Spleen (tissue), 11 donors: ENCODE results near the gene DNM3. TPM values are rescaled to one million over a fixed set of nuclear protein-coding genes. Genes with fewer than 3 reads are reported as not detected.

Source experiments
- DNase-seq: peaks from one replicate; pipeline ENCODE4 v3.0.0-alpha.2; 2020
- H3K27ac ChIP-seq, 8 donors: fragments of 200-600 bp; sonication (generic) in 7 of 8; 1 replicate in 4 of 8; 2 replicates in 4 of 8; pipeline versions ENCODE4 v1.5.0 to v1.8.0; 2016 to 2021; ENCODE audit warnings: inconsistent platforms in 4 of 8, mild to moderate bottlenecking in 4 of 8, moderate library complexity in 1 of 8
- H3K27me3 ChIP-seq, 7 donors: fragments of 200-600 bp; sonication (generic) in 6 of 7; replicated peaks in 1 of 7; 1 replicate in 4 of 7; 2 replicates in 3 of 7; pipeline versions ENCODE4 v1.5.0 to v1.8.0; 2016 to 2021; ENCODE audit warnings: inconsistent platforms in 3 of 7, mild to moderate bottlenecking in 1 of 7
- H3K36me3 ChIP-seq, 6 donors: fragments of 200-600 bp; sonication (generic) in 5 of 6; 1 replicate in 4 of 6; 2 replicates in 2 of 6; pipeline versions ENCODE4 v1.5.0 to v1.8.0; 2016 to 2021; ENCODE audit warnings: inconsistent platforms in 2 of 6
- H3K4me1 ChIP-seq, 6 donors: fragments of 200-600 bp; sonication (generic) in 5 of 6; 1 replicate in 3 of 6; 2 replicates in 3 of 6; pipeline versions ENCODE4 v1.5.0 to v1.8.0; 2016 to 2021; ENCODE audit warnings: inconsistent platforms in 3 of 6
- H3K4me3 ChIP-seq, 8 donors: fragments of 200-600 bp; sonication (generic) in 7 of 8; 1 replicate in 4 of 8; 2 replicates in 4 of 8; pipeline versions ENCODE4 v1.5.0 to v1.8.0; 2016 to 2021; ENCODE audit warnings: inconsistent platforms in 4 of 8, mild to moderate bottlenecking in 4 of 8, moderate library complexity in 2 of 8
- H3K9me3 ChIP-seq, 8 donors: fragments of 200-600 bp; sonication (generic) in 7 of 8; 1 replicate in 4 of 8; 2 replicates in 4 of 8; pipeline versions ENCODE4 v1.5.0 to v1.8.0; 2016 to 2021; ENCODE audit warnings: inconsistent platforms in 4 of 8
- CTCF ChIP-seq, 11 experiments: fragments of 200-600 bp in 7 of 11; fragments of 450-650 bp in 4 of 11; sonication (generic) in 4 of 11; IDR thresholded peaks in 8 of 11; conservative IDR thresholded peaks in 3 of 11; 1 replicate in 7 of 11; 2 replicates in 4 of 11; pipeline versions ENCODE4 v1.4.0 to v1.8.0; 2016 to 2021; ENCODE audit warnings: antibody characterized with exemption in 11 of 11, inconsistent platforms in 4 of 11, mild to moderate bottlenecking in 1 of 11
- POLR2A ChIP-seq, 3 donors: fragments of 450-650 bp; IDR thresholded peaks; one replicate each; pipeline ENCODE4 v1.5.1; 2017; ENCODE audit warnings: antibody characterized with exemption in 3 of 3, mild to moderate bottlenecking in 1 of 3
- POLR2AphosphoS5 ChIP-seq, 3 donors: sonication (generic); formaldehyde crosslinking; IDR thresholded peaks; one replicate each; pipeline ENCODE4 v1.5.1; 2017; ENCODE audit warnings: antibody characterized with exemption in 3 of 3
- WGBS, 5 donors: extraction: QIAGEN DNeasy Blood & Tissue Kit in 3 of 5; methylation state at CpG; one replicate each; pipeline versions ENCODE4 v1.1.5 to v1.1.7; 2013 to 2018; 5-methylcytosine and 5-hydroxymethylcytosine counted together
- intact Hi-C: fragments of 100-400 bp; cut with DNase I; formaldehyde crosslinking; loops from one replicate; pipeline ENCODE4 v1.15.0; 2023; ENCODE audit warnings: low total_unique reads
- polyA plus RNA-seq, 3 donors: library from polyadenylated mRNA; stranded (reverse); fragments of 200-250 nt; gene quantifications; one replicate each; pipeline ENCODE4 v1.2.1, GENCODE V29; 2013
- total RNA-seq, 7 donors: library from RNA; depleted of rRNA in 3 of 7; stranded (reverse); fragments of >200 nt in 3 of 7; fragmentation: NEBNext Ultra II Directional in 4 of 7; extraction: Animal tissue kit (Norgen Biotek cat#: 25700) in 4 of 7; gene quantifications; one replicate each; pipeline versions ENCODE4 v1.1.0 to v1.2.1, GENCODE V29; 2016 to 2021
- donor health status: healthy with polysubstance abuse.
- donor health status: DM: no; HTN: no; CAD: no; lungs with moderate emphysema.
- donor health status: DM: no; HTN: no; CAD: no.
- donor health status: Bipolar disorder and iron deficiency.
- donor health status: healthy.
- donor health status: DM: no; HTN: no; CAD: no.
- donor health status: DM: yes; HTN: yes; CAD: no.

Gene DNM3
- total and polyA plus RNA-seq, 10 donors, result 0.61 to 10.2 (median 4.9) TPM

- Histone ChIP-seq H3K36me3 (no peaks in the 10 kb centered on the region), H3K4me3 (no peak overlapping the region), H3K4me1 (peaks cover 0 to 14% (median 5%) of the 10 kb centered on the region in 6 donors), H3K27ac (no peak overlapping the region), H3K9me3 (no peaks in the 10 kb centered on the region), H3K27me3 (no peaks in the 10 kb centered on the region)
- TF ChIP-seq CTCF (IDR thresholded peaks at IDR 0.05 in 8 of 11, conservative IDR thresholded peaks at IDR 0.05 in 3 of 11), result no peak
- TF ChIP-seq POLR2AphosphoS5 (IDR thresholded peaks at IDR 0.05), result no peak
- TF ChIP-seq POLR2A (IDR thresholded peaks at IDR 0.05), result no peak
- WGBS, 5 donors, result 19 to 31% (median 28%) methylated on average over 3 of the region's 3 CpGs
- intact Hi-C loops, result no loop called here
- DNase-seq, result no peak
These were observed 27.0 kb downstream of the DNM3 start for GRCh38 chr1:171868217-171868803.

GRCh38 chr1:171869097-171869496 is 27.8 kb downstream of the DNM3 start:
- no peak for DNase-seq
- Histone ChIP-seq H3K4me3 (no peak overlapping the region), H3K9me3 (no peaks in the 10 kb centered on the region), H3K36me3 (no peaks in the 10 kb centered on the region), H3K4me1 (peaks cover 0 to 14% (median 5%) of the 10 kb centered on the region in 6 donors), H3K27me3 (no peaks in the 10 kb centered on the region), H3K27ac (no peak overlapping the region)
- no peak for TF ChIP-seq POLR2AphosphoS5 (IDR thresholded peaks at IDR 0.05)
- TF ChIP-seq POLR2A (IDR thresholded peaks at IDR 0.05), result no peak
- TF ChIP-seq CTCF (IDR thresholded peaks at IDR 0.05 in 8 of 11, conservative IDR thresholded peaks at IDR 0.05 in 3 of 11), result no peak
- intact Hi-C loops, result no loop called here

- 83 to 95% (median 90%) methylated on average over 2 of the region's 2 CpGs for WGBS, 5 donors
- no peaks in the 10 kb centered on the region for H3K36me3 ChIP-seq
- intact Hi-C loops, result no loop called here
- H3K27me3 ChIP-seq, result no peaks in the 10 kb centered on the region
- no peak for DNase-seq
- no peak overlapping the region for H3K4me3 ChIP-seq
- H3K27ac ChIP-seq, result no peak overlapping the region
- H3K9me3 ChIP-seq, result no peaks in the 10 kb centered on the region
- H3K4me1 ChIP-seq, result peaks cover 0 to 14% (median 5%) of the 10 kb centered on the region in 6 donors
- TF ChIP-seq POLR2AphosphoS5 (IDR thresholded peaks at IDR 0.05), result no peak
- no peak for TF ChIP-seq POLR2A (IDR thresholded peaks at IDR 0.05)
- TF ChIP-seq CTCF (IDR thresholded peaks at IDR 0.05 in 8 of 11, conservative IDR thresholded peaks at IDR 0.05 in 3 of 11), result no peak
These were observed 30.6 kb downstream of the DNM3 start for GRCh38 chr1:171871848-171872247.

GRCh38 chr1:171872430-171872829 is 31.1 kb downstream of the DNM3 start:
- WGBS, 5 donors, result 86 to 91% (median 90%) methylated on average over 5 of the region's 5 CpGs
- Histone ChIP-seq H3K4me3 (no peak overlapping the region), H3K36me3 (no peaks in the 10 kb centered on the region), H3K27ac (no peak overlapping the region), H3K4me1 (peaks cover 0 to 14% (median 5%) of the 10 kb centered on the region in 6 donors), H3K27me3 (no peaks in the 10 kb centered on the region), H3K9me3 (no peaks in the 10 kb centered on the region)
- TF ChIP-seq CTCF (IDR thresholded peaks at IDR 0.05 in 8 of 11, conservative IDR thresholded peaks at IDR 0.05 in 3 of 11) (no peak), POLR2AphosphoS5 (IDR thresholded peaks at IDR 0.05) (no peak), POLR2A (IDR thresholded peaks at IDR 0.05) (no peak)
- intact Hi-C loops, result no loop called here
- no peak for DNase-seq
